ENCODE measurements around the gene SPAG9. TPM values are rescaled to one million over a fixed set of nuclear protein-coding genes. Genes with fewer than 3 reads are reported as not detected.

The SPAG9 gene
- total RNA-seq, 1 experiment from 2014 or later = 77.6 TPM

DNA sequence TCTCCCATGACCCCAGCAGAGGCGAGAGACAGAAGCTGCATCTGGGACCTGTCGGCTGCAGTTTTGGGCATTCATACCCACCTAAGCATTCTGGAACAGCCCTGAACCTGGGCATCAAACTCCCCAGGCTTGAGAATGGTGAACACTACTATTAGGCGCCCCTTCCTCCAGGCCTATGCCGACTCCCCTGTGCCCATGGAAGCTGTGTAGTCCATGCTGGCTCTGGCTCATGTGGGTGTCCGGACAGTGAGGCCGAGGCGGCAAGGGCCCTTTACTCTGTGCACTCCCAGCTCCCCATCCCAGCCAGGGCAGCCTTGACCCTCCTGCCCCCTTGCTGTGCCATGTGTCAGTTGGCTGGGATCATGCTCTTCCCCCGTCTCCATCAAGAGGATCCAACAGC lies 165.5 kb downstream of the SPAG9 start:
- CTCF ChIA-PET = interaction anchor here (1.3 to 8.3 kb wide), 3 partner anchors 92 to 106 kb away, joined by 3 to 85 read pairs (median 16); no protein-coding TSS in a partner anchor
- POLR2A ChIA-PET = interaction anchor here (2.3 to 6.9 kb wide), 2 partner anchors 90 to 102 kb away, joined by 6 to 88 read pairs; partner anchors contain the start of gene TOB1
- H3K4me1 ChIP-seq (ENCODE audit: control insufficient read depth in 1 of 2, insufficient read depth in 2 of 2, low read length in 2 of 2) = peaks cover 40 to 59% of the 10 kb centered on the region in 2 experiments
- RAD21 ChIA-PET (ENCODE audit: low non-redundant PET in 1 of 2, low total read pairs in 2 of 2, uncharacterized antibody in 2 of 2, unreplicated experiment in 2 of 2) = interaction anchor here in 1 of 2 experiments (1.0 kb wide), 1 partner anchor 107 kb away, joined by 3 read pairs; no protein-coding TSS in a partner anchor
- no peak overlapping the region for H2AFZ ChIP-seq (ENCODE audit: low read depth, low read length, poor library complexity, severe bottlenecking)
- no peaks in the 10 kb centered on the region for H3K36me3 ChIP-seq (ENCODE audit: control insufficient read depth in 1 of 2, insufficient read depth in 2 of 2, low read length in 2 of 2)
- ATAC-seq = no peak
- intact Hi-C loops (cut with micrococcal nuclease) = no loop called here
- H3K27me3 ChIP-seq (ENCODE audit: insufficient read depth, low read length) = no peaks in the 10 kb centered on the region
- TF ChIP-seq SP1 (IDR thresholded peaks at IDR 0.05; ENCODE audit: low read depth) (no peak), EZH2phosphoT487 (IDR thresholded peaks at IDR 0.05; ENCODE audit: borderline replicate concordance) (no peak), RAD21 (IDR thresholded peaks at IDR 0.05; ENCODE audit: low read depth) (no peak), CBX3 (IDR thresholded peaks at IDR 0.05; ENCODE audit: low read depth) (no peak), CEBPB (IDR thresholded peaks at IDR 0.05; ENCODE audit: low read depth) (no peak), ZNF274 (IDR thresholded peaks at IDR 0.05; ENCODE audit: low read depth, low read length) (no peak), POLR2AphosphoS5 (IDR thresholded peaks at IDR 0.05; ENCODE audit: low read depth, low read length) (no peak), ZFX (IDR thresholded peaks at IDR 0.05) (no peak), JUND (IDR thresholded peaks at IDR 0.05) (no peak), EZH2 (IDR thresholded peaks at IDR 0.05) (no peak)
- H3K9me3 ChIP-seq (ENCODE audit: control insufficient read depth in 1 of 2, insufficient read depth in 1 of 2, low read depth in 1 of 2, low read length in 2 of 2) = no peaks in the 10 kb centered on the region
- H3K9me2 ChIP-seq (ENCODE audit: insufficient read depth) = no peaks in the 10 kb centered on the region
- H3K4me3 ChIP-seq (replicated peaks in 1 of 2; ENCODE audit: low read depth in 1 of 2, low read length in 2 of 2) = no peak overlapping the region
- no peak overlapping the region for H3K9ac ChIP-seq (ENCODE audit: low read length)
- DNase-seq (ENCODE audit: low read depth, low spot score) = no peak
- no peak overlapping the region for H3K4me2 ChIP-seq (ENCODE audit: low read length)
- H4K20me1 ChIP-seq (ENCODE audit: insufficient read depth) = no peaks in the 10 kb centered on the region
- H3K79me2 ChIP-seq (ENCODE audit: insufficient read depth, low read length) = no peaks in the 10 kb centered on the region
- BruUV-seq (replicated peaks) = no TSS peak
- H3K27ac ChIP-seq (ENCODE audit: low read depth, low read length) = no peak overlapping the region; the same call in 1 of the 2 replicates

DNA sequence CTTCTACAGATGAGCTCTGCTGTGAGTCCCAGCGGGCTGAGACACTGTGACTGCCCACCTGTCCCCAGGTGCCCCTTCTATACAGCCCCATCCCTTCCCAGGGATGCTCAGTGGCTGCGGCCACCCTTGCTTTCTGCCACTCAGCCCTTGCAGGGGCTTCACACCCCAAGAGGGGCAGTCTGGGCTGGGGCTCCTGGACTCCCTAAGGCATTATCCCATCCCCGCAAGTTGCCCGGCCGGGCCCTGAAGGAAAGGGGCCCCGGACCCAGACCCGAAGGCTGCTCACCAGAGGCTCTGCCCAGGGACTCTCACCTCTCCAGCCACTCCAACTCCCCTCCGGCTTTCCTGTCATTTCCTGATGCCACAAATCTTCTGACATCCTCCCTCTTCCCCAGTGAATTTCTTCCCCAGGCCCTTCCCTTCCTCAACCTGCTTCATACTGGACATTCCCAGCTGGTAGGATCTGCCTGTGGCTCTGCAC lies 166.0 kb downstream of the SPAG9 start:
- no peak for DNase-seq (ENCODE audit: low read depth, low spot score)
- CTCF ChIA-PET = interaction anchor here (1.3 to 8.3 kb wide), 5 partner anchors 9 to 106 kb away, joined by 3 to 85 read pairs (median 5); no protein-coding TSS in a partner anchor
- RAD21 ChIA-PET (ENCODE audit: low non-redundant PET in 1 of 2, low total read pairs in 2 of 2, uncharacterized antibody in 2 of 2, unreplicated experiment in 2 of 2) = no interaction called here
- POLR2A ChIA-PET = interaction anchor here (2.3 to 6.9 kb wide), 2 partner anchors 90 to 101 kb away, joined by 6 to 88 read pairs; partner anchors contain the start of gene TOB1
- peak overlapping the region; percentile 49; the same call in 1 of the 2 replicates for H3K27ac ChIP-seq (ENCODE audit: low read depth, low read length)
- no peaks in the 10 kb centered on the region for H3K79me2 ChIP-seq (ENCODE audit: insufficient read depth, low read length)
- no peak overlapping the region for H3K4me3 ChIP-seq (replicated peaks in 1 of 2; ENCODE audit: low read depth in 1 of 2, low read length in 2 of 2)
- peak overlapping the region; percentile 44 for H3K4me2 ChIP-seq (ENCODE audit: low read length)
- H2AFZ ChIP-seq (ENCODE audit: low read depth, low read length, poor library complexity, severe bottlenecking) = no peak overlapping the region
- intact Hi-C loops (cut with micrococcal nuclease) = no loop called here
- H3K4me1 ChIP-seq (ENCODE audit: control insufficient read depth in 1 of 2, insufficient read depth in 2 of 2, low read length in 2 of 2) = peaks cover 45 to 63% of the 10 kb centered on the region in 2 experiments
- no peaks in the 10 kb centered on the region for H3K36me3 ChIP-seq (ENCODE audit: control insufficient read depth in 1 of 2, insufficient read depth in 2 of 2, low read length in 2 of 2)
- TF ChIP-seq JUND (IDR thresholded peaks at IDR 0.05) (no peak), TCF7L2 (IDR thresholded peaks at IDR 0.05; ENCODE audit: borderline replicate concordance, extremely low read depth, insufficient read depth, insufficient read length) (no peak), RAD21 (IDR thresholded peaks at IDR 0.05; ENCODE audit: low read depth) (no peak)
- no peaks in the 10 kb centered on the region for H3K9me3 ChIP-seq (ENCODE audit: control insufficient read depth in 1 of 2, insufficient read depth in 1 of 2, low read depth in 1 of 2, low read length in 2 of 2)
- no peak for ATAC-seq
- no peaks in the 10 kb centered on the region for H3K9me2 ChIP-seq (ENCODE audit: insufficient read depth)
- no TSS peak for BruUV-seq (replicated peaks)
- H3K27me3 ChIP-seq (ENCODE audit: insufficient read depth, low read length) = no peaks in the 10 kb centered on the region
- no peaks in the 10 kb centered on the region for H4K20me1 ChIP-seq (ENCODE audit: insufficient read depth)
- peak overlapping the region; percentile 5; the same call in 1 of the 2 replicates for H3K9ac ChIP-seq (ENCODE audit: low read length)
